ENCODE measurements around the gene CACNA1B. TPM values are rescaled to one million over a fixed set of nuclear protein-coding genes. Genes with fewer than 3 reads are reported as not detected.

Gene CACNA1B
- total RNA-seq, 4 donors from 2014 or later: 0.08 TPM; not detected in 2

- H3K4me3 ChIP-seq: no peak overlapping the region
- DNase-seq (ENCODE audit: low spot score in 2 of 2): no peak
- 80% methylated on average over 1 of the region's 10 CpGs for WGBS
- H3K36me3 ChIP-seq: no peaks in the 10 kb centered on the region
- TF ChIP-seq POLR2AphosphoS5 (IDR thresholded peaks at IDR 0.05): no peak
- TF ChIP-seq POLR2A (IDR thresholded peaks at IDR 0.05): no peak
- TF ChIP-seq EP300 (IDR thresholded peaks at IDR 0.05): no peak
- TF ChIP-seq, protein P1, sequence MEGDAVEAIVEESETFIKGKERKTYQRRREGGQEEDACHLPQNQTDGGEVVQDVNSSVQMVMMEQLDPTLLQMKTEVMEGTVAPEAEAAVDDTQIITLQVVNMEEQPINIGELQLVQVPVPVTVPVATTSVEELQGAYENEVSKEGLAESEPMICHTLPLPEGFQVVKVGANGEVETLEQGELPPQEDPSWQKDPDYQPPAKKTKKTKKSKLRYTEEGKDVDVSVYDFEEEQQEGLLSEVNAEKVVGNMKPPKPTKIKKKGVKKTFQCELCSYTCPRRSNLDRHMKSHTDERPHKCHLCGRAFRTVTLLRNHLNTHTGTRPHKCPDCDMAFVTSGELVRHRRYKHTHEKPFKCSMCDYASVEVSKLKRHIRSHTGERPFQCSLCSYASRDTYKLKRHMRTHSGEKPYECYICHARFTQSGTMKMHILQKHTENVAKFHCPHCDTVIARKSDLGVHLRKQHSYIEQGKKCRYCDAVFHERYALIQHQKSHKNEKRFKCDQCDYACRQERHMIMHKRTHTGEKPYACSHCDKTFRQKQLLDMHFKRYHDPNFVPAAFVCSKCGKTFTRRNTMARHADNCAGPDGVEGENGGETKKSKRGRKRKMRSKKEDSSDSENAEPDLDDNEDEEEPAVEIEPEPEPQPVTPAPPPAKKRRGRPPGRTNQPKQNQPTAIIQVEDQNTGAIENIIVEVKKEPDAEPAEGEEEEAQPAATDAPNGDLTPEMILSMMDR (IDR thresholded peaks at IDR 0.05): no peak
- no peaks in the 10 kb centered on the region for H3K27me3 ChIP-seq
- H3K9me3 ChIP-seq: no peaks in the 10 kb centered on the region
- H3K4me1 ChIP-seq: no peaks in the 10 kb centered on the region
- no peak overlapping the region for H3K27ac ChIP-seq
Observed at GRCh38 chr9:137953683-137954438, 76.3 kb downstream of the CACNA1B start.

DNA sequence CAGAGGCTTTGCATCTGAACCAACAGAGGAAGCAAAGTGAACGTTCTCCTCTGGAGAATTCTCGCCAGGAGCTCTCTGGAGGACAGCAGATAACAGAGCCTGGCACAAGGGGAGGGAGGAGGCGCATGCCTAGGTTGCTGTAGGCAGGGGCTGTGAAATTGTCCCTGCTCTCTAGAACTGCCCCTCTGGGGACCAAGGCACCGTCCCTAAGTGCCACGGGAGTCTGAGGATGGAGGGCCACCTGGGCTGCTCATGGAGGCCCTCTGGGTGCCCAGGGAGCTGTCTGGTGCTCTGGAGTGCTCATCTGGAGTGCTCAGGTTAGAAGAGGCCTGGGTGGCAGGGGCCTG lies 77.6 kb downstream of the CACNA1B start:
- Histone ChIP-seq H3K4me3 (no peak overlapping the region), H3K27ac (no peak overlapping the region)
- WGBS: 55% methylated on average over 2 of the region's 5 CpGs

DNA sequence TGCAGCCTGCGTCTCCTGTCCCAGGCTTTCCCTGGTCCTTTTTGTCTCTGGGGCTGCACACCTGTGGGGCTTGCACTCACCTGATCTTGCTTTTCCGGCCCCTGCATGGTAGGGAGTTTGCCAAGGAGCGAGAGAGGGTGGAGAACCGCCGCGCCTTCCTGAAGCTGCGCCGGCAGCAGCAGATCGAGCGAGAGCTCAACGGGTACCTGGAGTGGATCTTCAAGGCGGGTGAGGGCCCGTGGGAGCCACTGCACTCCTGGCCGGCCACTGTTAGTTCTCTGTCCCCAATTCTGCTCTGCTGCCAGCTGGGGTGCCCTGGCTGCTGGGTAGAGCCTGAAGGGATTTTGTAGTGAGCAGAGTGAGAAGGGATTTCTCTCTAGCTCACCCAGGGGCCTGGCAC lies 78.0 kb downstream of the CACNA1B start:
- no peak for TF ChIP-seq EP300 (IDR thresholded peaks at IDR 0.05)
- TF ChIP-seq, protein P1 (IDR thresholded peaks at IDR 0.05): no peak
- no peak for TF ChIP-seq POLR2A (IDR thresholded peaks at IDR 0.05)
- TF ChIP-seq POLR2AphosphoS5 (IDR thresholded peaks at IDR 0.05): no peak
- WGBS: 91% methylated on average over 13 of the region's 14 CpGs
- no peak overlapping the region for H3K4me3 ChIP-seq
- no peaks in the 10 kb centered on the region for H3K4me1 ChIP-seq
- H3K27ac ChIP-seq: no peak overlapping the region
- H3K27me3 ChIP-seq: no peaks in the 10 kb centered on the region
- DNase-seq (ENCODE audit: low spot score in 2 of 2): no peak
- H3K36me3 ChIP-seq: no peaks in the 10 kb centered on the region
- no peaks in the 10 kb centered on the region for H3K9me3 ChIP-seq

More for the DNA sequence above, 77.6 kb downstream of the CACNA1B start:
- Histone ChIP-seq H3K9me3 (no peaks in the 10 kb centered on the region), H3K27me3 (no peaks in the 10 kb centered on the region), H3K36me3 (no peaks in the 10 kb centered on the region), H3K4me1 (no peaks in the 10 kb centered on the region)
- DNase-seq (ENCODE audit: low spot score in 2 of 2): no peak
- TF ChIP-seq POLR2A (IDR thresholded peaks at IDR 0.05): no peak
- TF ChIP-seq, protein P1 (IDR thresholded peaks at IDR 0.05): no peak

DNA sequence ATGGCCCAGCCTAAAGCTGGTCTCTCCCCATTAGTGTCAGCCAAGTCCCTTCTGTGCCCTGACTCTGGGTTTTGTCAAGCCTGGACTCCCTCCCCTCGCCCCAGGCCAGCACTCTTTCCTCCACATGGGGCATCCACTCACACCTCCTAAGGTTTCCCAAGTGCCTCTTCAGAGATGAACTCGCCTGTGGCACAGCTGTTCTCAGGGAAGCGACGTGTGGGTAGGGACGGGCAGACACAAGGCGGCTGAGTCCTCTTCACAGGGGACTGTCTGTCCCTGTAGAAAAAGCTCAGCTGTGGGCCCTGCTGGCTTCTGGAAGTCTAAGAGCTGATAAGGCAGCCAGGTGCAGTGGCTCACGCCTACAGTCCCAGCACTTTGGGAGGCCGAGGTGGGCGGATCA lies 78.5 kb downstream of the CACNA1B start:
- Histone ChIP-seq H3K4me3 (no peak overlapping the region), H3K27ac (no peak overlapping the region), H3K4me1 (no peaks in the 10 kb centered on the region), H3K36me3 (no peaks in the 10 kb centered on the region), H3K9me3 (no peaks in the 10 kb centered on the region), H3K27me3 (no peaks in the 10 kb centered on the region)
- TF ChIP-seq, protein P1 (IDR thresholded peaks at IDR 0.05): no peak
- TF ChIP-seq POLR2AphosphoS5 (IDR thresholded peaks at IDR 0.05) (no peak), POLR2A (IDR thresholded peaks at IDR 0.05) (no peak), EP300 (IDR thresholded peaks at IDR 0.05) (no peak)
- WGBS: 90% methylated on average over 3 of the region's 9 CpGs
- DNase-seq (ENCODE audit: low spot score in 2 of 2): no peak

GRCh38 chr9:137956688-137957385 lies 79.3 kb downstream of the CACNA1B start:
- DNase-seq (ENCODE audit: low spot score in 2 of 2): no peak
- H3K4me3 ChIP-seq: no peak overlapping the region
- TF ChIP-seq POLR2AphosphoS5 (IDR thresholded peaks at IDR 0.05) (no peak), POLR2A (IDR thresholded peaks at IDR 0.05) (no peak), EP300 (IDR thresholded peaks at IDR 0.05) (no peak)
- TF ChIP-seq, protein P1 (IDR thresholded peaks at IDR 0.05): no peak
- H3K36me3 ChIP-seq: no peaks in the 10 kb centered on the region
- no peaks in the 10 kb centered on the region for H3K27me3 ChIP-seq
- H3K9me3 ChIP-seq: no peaks in the 10 kb centered on the region
- H3K27ac ChIP-seq: no peak overlapping the region
- 78% methylated on average over 6 of the region's 15 CpGs for WGBS
- no peaks in the 10 kb centered on the region for H3K4me1 ChIP-seq

All from suprapubic skin (tissue), 4 donors.